Stomach smooth muscle (tissue), 2 donors: Measurements from ENCODE around the gene FAM222B.
A peak's percentile ranks its signal among the peaks of the same experiment; 100 is the strongest.
"Not testable (repeated sequence)": the region's sequence is repeated elsewhere in the genome, so short reads cannot be mapped to it uniquely, and the experiment has no call there.

Experiments
- H3K27ac ChIP-seq: one replicate; pipeline ENCODE4 v1.7.0; 2013; ENCODE audit warnings: mild to moderate bottlenecking, low read length, inconsistent platforms
- H3K27me3 ChIP-seq, 2 donors: one replicate each; pipeline ENCODE4 v1.7.0; 2013; ENCODE audit warnings: low read length in 2 of 2; ENCODE audit not compliant: insufficient read depth in 2 of 2, control insufficient read depth in 1 of 2
- H3K36me3 ChIP-seq, 2 donors: one replicate each; pipeline ENCODE4 v1.7.0; 2013; ENCODE audit warnings: low read length in 2 of 2; ENCODE audit not compliant: control insufficient read depth in 2 of 2, insufficient read depth in 2 of 2
- H3K4me1 ChIP-seq: one replicate; pipeline ENCODE4 v1.7.0; 2013; ENCODE audit warnings: low read length; ENCODE audit not compliant: control insufficient read depth, insufficient read depth
- H3K4me3 ChIP-seq, 2 donors: one replicate each; pipeline ENCODE4 v1.7.0; 2013; ENCODE audit warnings: low read length in 2 of 2
- H3K9ac ChIP-seq, 2 donors: one replicate each; pipeline ENCODE4 v1.7.0; 2013; ENCODE audit warnings: low read length in 2 of 2, mild to moderate bottlenecking in 1 of 2
- H3K9me3 ChIP-seq, 2 donors: one replicate each; pipeline ENCODE4 v1.7.0; 2013; ENCODE audit warnings: low read length in 2 of 2; ENCODE audit not compliant: control insufficient read depth in 2 of 2
- donor health status: healthy.
- donor health status: Pancreatic carcinoma.

FAM222B gene

GRCh38 chr17:28810437-28810836 is 32.2 kb downstream of the FAM222B start:
- no peaks in the 10 kb centered on the region for H3K36me3 ChIP-seq
- no peak overlapping the region for H3K9ac ChIP-seq
- no peaks in the 10 kb centered on the region for H3K9me3 ChIP-seq
- H3K27me3 ChIP-seq, result no peaks in the 10 kb centered on the region
- no peak overlapping the region for H3K27ac ChIP-seq
- peaks cover 24% of the 10 kb centered on the region for H3K4me1 ChIP-seq
- H3K4me3 ChIP-seq, result no peak overlapping the region

GRCh38 chr17:28807925-28808634 is 34.5 kb downstream of the FAM222B start:
- Histone ChIP-seq H3K27me3 (no peaks in the 10 kb centered on the region), H3K27ac (peak overlapping the region; percentile 50), H3K9me3 (no peaks in the 10 kb centered on the region), H3K4me3 (peak overlapping the region in 1 of 2 donors; percentile 56), H3K36me3 (no peaks in the 10 kb centered on the region), H3K9ac (peak overlapping the region in 1 of 2 donors; percentile 64), H3K4me1 (peaks cover 24% of the 10 kb centered on the region)

GRCh38 chr17:28796062-28796461 is 46.5 kb downstream of the FAM222B start:
- H3K27ac ChIP-seq, result no peak overlapping the region
- H3K4me3 ChIP-seq, result no peak overlapping the region
- no peaks in the 10 kb centered on the region for H3K36me3 ChIP-seq
- H3K4me1 ChIP-seq, result no peaks in the 10 kb centered on the region
- H3K9me3 ChIP-seq, result no peaks in the 10 kb centered on the region
- no peak overlapping the region for H3K9ac ChIP-seq
- H3K27me3 ChIP-seq, result no peaks in the 10 kb centered on the region

GRCh38 chr17:28794846-28795441 is 47.6 kb downstream of the FAM222B start:
- H3K9me3 ChIP-seq, H3K4me3 ChIP-seq, H3K36me3 ChIP-seq, H3K9ac ChIP-seq, H3K4me1 ChIP-seq, H3K27me3 ChIP-seq, H3K27ac ChIP-seq: not testable (repeated sequence)

GRCh38 chr17:28792877-28793661 is 49.5 kb downstream of the FAM222B start:
- H3K9me3 ChIP-seq, result no peaks in the 10 kb centered on the region
- no peak overlapping the region for H3K27ac ChIP-seq
- no peak overlapping the region for H3K4me3 ChIP-seq
- H3K27me3 ChIP-seq, result no peaks in the 10 kb centered on the region
- H3K9ac ChIP-seq, result no peak overlapping the region
- H3K4me1 ChIP-seq, result no peaks in the 10 kb centered on the region
- no peaks in the 10 kb centered on the region for H3K36me3 ChIP-seq

- H3K9ac ChIP-seq, result no peak overlapping the region
- no peak overlapping the region for H3K4me3 ChIP-seq
- H3K27ac ChIP-seq, result no peak overlapping the region
- H3K27me3 ChIP-seq, result no peaks in the 10 kb centered on the region
- no peaks in the 10 kb centered on the region for H3K36me3 ChIP-seq
- H3K9me3 ChIP-seq, result no peaks in the 10 kb centered on the region
- no peaks in the 10 kb centered on the region for H3K4me1 ChIP-seq
Measured at GRCh38 chr17:28788100-28788499, 54.5 kb downstream of the FAM222B start.

- H3K9ac ChIP-seq, result no peak overlapping the region
- no peaks in the 10 kb centered on the region for H3K9me3 ChIP-seq
- H3K4me1 ChIP-seq, result no peaks in the 10 kb centered on the region
- no peak overlapping the region for H3K4me3 ChIP-seq
- no peaks in the 10 kb centered on the region for H3K27me3 ChIP-seq
- no peak overlapping the region for H3K27ac ChIP-seq
- H3K36me3 ChIP-seq, result peaks cover 0 to 2% of the 10 kb centered on the region in 2 donors
Measured at GRCh38 chr17:28783161-28783560, 59.4 kb downstream of the FAM222B start.

GRCh38 chr17:28779601-28780000 is 63.0 kb downstream of the FAM222B start:
- H3K9ac ChIP-seq, H3K36me3 ChIP-seq, H3K9me3 ChIP-seq, H3K4me1 ChIP-seq, H3K4me3 ChIP-seq, H3K27me3 ChIP-seq, H3K27ac ChIP-seq: not testable (repeated sequence)

- Histone ChIP-seq H3K27ac (no peak overlapping the region), H3K36me3 (peaks cover 0 to 2% of the 10 kb centered on the region in 2 donors), H3K27me3 (no peaks in the 10 kb centered on the region), H3K4me1 (peaks cover 3% of the 10 kb centered on the region), H3K9ac (no peak overlapping the region), H3K9me3 (no peaks in the 10 kb centered on the region), H3K4me3 (no peak overlapping the region)
Measured at GRCh38 chr17:28777178-28777577, 65.4 kb downstream of the FAM222B start.

GRCh38 chr17:28774206-28774605 is 68.4 kb downstream of the FAM222B start:
- Histone ChIP-seq H3K36me3 (no peaks in the 10 kb centered on the region), H3K9ac (no peak overlapping the region)

GRCh38 chr17:28773736-28774135 is 68.9 kb downstream of the FAM222B start:
- H3K4me3 ChIP-seq, result no peak overlapping the region
- H3K9me3 ChIP-seq, result no peaks in the 10 kb centered on the region
- H3K27ac ChIP-seq, result no peak overlapping the region
- H3K36me3 ChIP-seq, result no peaks in the 10 kb centered on the region
- H3K27me3 ChIP-seq, result no peaks in the 10 kb centered on the region
- no peak overlapping the region for H3K9ac ChIP-seq
- peaks cover 3% of the 10 kb centered on the region for H3K4me1 ChIP-seq

More at GRCh38 chr17:28774206-28774605, 68.4 kb downstream of the FAM222B start:
- no peak overlapping the region for H3K4me3 ChIP-seq
- no peak overlapping the region for H3K27ac ChIP-seq
- no peaks in the 10 kb centered on the region for H3K9me3 ChIP-seq
- no peaks in the 10 kb centered on the region for H3K27me3 ChIP-seq
- H3K4me1 ChIP-seq, result peaks cover 3% of the 10 kb centered on the region
